ENCODE measurements around the gene TRIM61. TPM values are rescaled to one million over a fixed set of nuclear protein-coding genes. Genes with fewer than 3 reads are reported as not detected.
"Not testable (repeated sequence)": the region's sequence is repeated elsewhere in the genome, so short reads cannot be mapped to it uniquely, and the experiment has no call there.

TRIM61 gene
- total RNA-seq, 1 donor from 2014 or later: not detected

DNA sequence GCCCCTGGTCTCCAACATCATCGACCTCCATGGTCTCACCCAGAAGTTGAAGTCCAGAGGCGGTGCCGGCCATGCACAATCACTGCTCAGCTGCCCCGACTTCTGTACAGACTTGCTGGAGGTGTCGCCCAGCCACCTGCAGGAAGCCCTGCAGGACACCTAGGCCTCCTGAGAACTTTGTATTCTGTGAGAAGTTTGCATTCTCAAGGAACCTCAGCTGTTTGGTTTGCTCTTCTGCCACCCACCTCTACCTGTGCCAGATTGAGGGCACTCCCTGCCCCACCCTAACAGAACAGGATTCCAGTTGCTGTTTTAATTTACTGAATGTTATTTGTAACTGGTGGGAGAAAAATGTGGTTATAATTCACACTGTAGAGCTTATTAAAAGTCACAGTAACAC, 46.8 kb downstream of the TRIM61 start:
- Mint-ChIP-seq H3K4me3 (no peak overlapping the region), H3K27ac (no peak overlapping the region), H3K4me1 (no peaks in the 10 kb centered on the region), H3K9me3 (no peaks in the 10 kb centered on the region), H3K27me3 (ENCODE audit: insufficient read depth, low read depth) (peaks cover 5% of the 10 kb centered on the region), H3K36me3 (no peaks in the 10 kb centered on the region)
- Histone ChIP-seq H3F3A (ENCODE audit: low read depth) (no peaks in the 10 kb centered on the region), H3K4me3 (no peak overlapping the region), H3K9me3 (ENCODE audit: low read depth) (no peaks in the 10 kb centered on the region), H2AFZ (replicated peaks) (no peak overlapping the region), H3K36me3 (no peaks in the 10 kb centered on the region), H3K9ac (no peak overlapping the region), H3K79me2 (ENCODE audit: low read depth) (no peaks in the 10 kb centered on the region), H3K27me3 (no peaks in the 10 kb centered on the region), H3K27ac (no peak overlapping the region), H3K4me2 (no peak overlapping the region), H4K20me1 (ENCODE audit: low read depth) (no peaks in the 10 kb centered on the region), H3K4me1 (no peaks in the 10 kb centered on the region)
- TF ChIP-seq EZH2 (IDR thresholded peaks at IDR 0.05): no peak
- TF ChIP-seq EZH2phosphoT487 (IDR thresholded peaks at IDR 0.05): no peak
- no peak for DNase-seq (ENCODE audit: low spot score)

DNA sequence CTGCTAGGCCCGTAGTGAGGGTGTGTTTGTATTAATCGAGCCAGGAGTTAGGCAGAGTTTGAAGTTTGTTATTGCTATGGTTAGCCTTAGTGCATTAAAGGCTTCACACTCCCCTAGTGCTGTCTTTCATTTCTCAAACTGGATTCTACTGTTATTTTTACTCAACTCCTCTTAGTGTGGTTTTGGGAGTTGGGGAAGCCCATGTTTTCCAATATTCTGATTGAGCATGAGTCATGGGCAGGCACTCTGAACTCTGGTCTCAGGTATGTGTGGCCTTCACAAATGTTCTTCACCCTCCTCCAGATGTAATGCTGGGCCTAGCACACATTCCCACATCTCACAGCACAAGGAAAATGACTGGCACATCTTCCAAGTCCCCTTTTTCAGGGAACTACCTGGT, 50.4 kb downstream of the TRIM61 start:
- not testable (repeated sequence) for H3F3A ChIP-seq (ENCODE audit: low read depth); H3K4me3 ChIP-seq; H3K36me3 Mint-ChIP-seq; H3K9me3 Mint-ChIP-seq; H3K27me3 ChIP-seq; H3K4me3 Mint-ChIP-seq; H2AFZ ChIP-seq (replicated peaks); H3K27ac ChIP-seq; H3K4me2 ChIP-seq; H3K4me1 ChIP-seq; H3K79me2 ChIP-seq (ENCODE audit: low read depth); DNase-seq (ENCODE audit: low spot score); H3K4me1 Mint-ChIP-seq; H3K36me3 ChIP-seq; H3K27ac Mint-ChIP-seq; H3K9me3 ChIP-seq (ENCODE audit: low read depth); H3K9ac ChIP-seq; H3K27me3 Mint-ChIP-seq (ENCODE audit: insufficient read depth, low read depth); H4K20me1 ChIP-seq (ENCODE audit: low read depth)

DNA sequence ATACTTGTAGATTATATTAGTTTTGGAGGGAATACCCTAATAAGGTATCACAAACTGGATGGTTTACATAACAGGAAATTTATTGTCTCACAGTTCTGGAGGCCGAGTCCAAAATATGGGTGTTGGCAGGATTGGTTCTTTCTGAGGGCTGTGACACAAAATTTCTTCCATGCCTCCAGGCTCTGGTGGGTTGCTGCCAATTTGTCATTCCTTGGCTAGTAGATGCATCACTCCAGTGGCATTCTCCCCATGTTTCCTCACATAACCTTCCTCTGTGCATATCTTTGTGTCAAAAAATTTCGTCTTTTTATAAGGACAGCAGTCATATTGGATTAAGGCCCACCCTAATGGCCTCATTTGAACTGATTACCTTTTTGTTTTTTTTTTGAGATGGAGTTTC, 51.2 kb downstream of the TRIM61 start:
- Mint-ChIP-seq H3K4me3 (no peak overlapping the region), H3K9me3 (no peaks in the 10 kb centered on the region), H3K27ac (no peak overlapping the region), H3K36me3 (no peaks in the 10 kb centered on the region), H3K27me3 (ENCODE audit: insufficient read depth, low read depth) (peaks cover 2% of the 10 kb centered on the region), H3K4me1 (no peaks in the 10 kb centered on the region)
- DNase-seq (ENCODE audit: low spot score): no peak
- Histone ChIP-seq H2AFZ (replicated peaks) (no peak overlapping the region), H3K9me3 (ENCODE audit: low read depth) (no peaks in the 10 kb centered on the region), H3K4me3 (no peak overlapping the region), H3K27ac (no peak overlapping the region), H3K4me2 (no peak overlapping the region), H3K4me1 (no peaks in the 10 kb centered on the region), H3K27me3 (no peaks in the 10 kb centered on the region), H3K9ac (no peak overlapping the region), H3K36me3 (no peaks in the 10 kb centered on the region), H4K20me1 (ENCODE audit: low read depth) (no peaks in the 10 kb centered on the region), H3K79me2 (ENCODE audit: low read depth) (no peaks in the 10 kb centered on the region), H3F3A (ENCODE audit: low read depth) (no peaks in the 10 kb centered on the region)
- no peak for TF ChIP-seq EZH2 (IDR thresholded peaks at IDR 0.05)

DNA sequence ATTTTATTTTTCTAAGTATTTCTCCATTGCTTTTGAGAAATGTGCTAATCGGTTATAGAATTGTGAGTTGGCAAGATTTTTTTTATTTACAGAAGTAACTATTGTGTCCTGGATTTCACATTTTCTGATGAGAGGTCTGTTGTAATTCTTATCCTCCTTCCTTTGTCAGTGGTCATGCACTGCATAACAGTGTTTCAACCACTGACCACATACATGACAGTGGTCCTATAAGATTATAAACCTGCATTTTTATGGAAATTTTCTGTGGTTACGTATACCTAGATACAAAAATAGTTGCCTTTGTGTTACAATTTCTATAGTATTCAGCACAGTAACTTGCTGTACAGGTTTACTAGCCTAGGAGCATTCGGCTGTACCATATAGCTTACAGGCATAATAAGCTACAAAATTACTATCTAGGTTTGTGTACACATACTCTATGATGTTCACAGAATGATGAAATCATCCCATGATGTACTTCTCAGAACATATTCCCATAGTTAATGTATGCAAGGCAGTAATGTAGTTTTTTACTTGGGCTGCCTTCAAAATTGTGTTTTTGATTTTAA, 52.7 kb downstream of the TRIM61 start:
- DNase-seq (ENCODE audit: low spot score): no peak
- no peaks in the 10 kb centered on the region for H3K36me3 ChIP-seq
- no peak overlapping the region for H2AFZ ChIP-seq (replicated peaks)
- H3K4me2 ChIP-seq: no peak overlapping the region
- no peaks in the 10 kb centered on the region for H3F3A ChIP-seq (ENCODE audit: low read depth)
- no peak overlapping the region for H3K27ac ChIP-seq
- H3K27me3 ChIP-seq: no peaks in the 10 kb centered on the region
- H3K4me1 ChIP-seq: no peaks in the 10 kb centered on the region
- H3K9ac ChIP-seq: no peak overlapping the region
- Mint-ChIP-seq H3K36me3 (no peaks in the 10 kb centered on the region), H3K4me1 (no peaks in the 10 kb centered on the region), H3K9me3 (peaks cover 3% of the 10 kb centered on the region), H3K4me3 (no peak overlapping the region), H3K27me3 (ENCODE audit: insufficient read depth, low read depth) (no peaks in the 10 kb centered on the region), H3K27ac (no peak overlapping the region)
- H3K9me3 ChIP-seq (ENCODE audit: low read depth): no peaks in the 10 kb centered on the region
- H3K4me3 ChIP-seq: no peak overlapping the region
- no peaks in the 10 kb centered on the region for H4K20me1 ChIP-seq (ENCODE audit: low read depth)
- TF ChIP-seq EZH2phosphoT487 (IDR thresholded peaks at IDR 0.05): no peak
- TF ChIP-seq EZH2 (IDR thresholded peaks at IDR 0.05): no peak
- TF ChIP-seq, protein P1, sequence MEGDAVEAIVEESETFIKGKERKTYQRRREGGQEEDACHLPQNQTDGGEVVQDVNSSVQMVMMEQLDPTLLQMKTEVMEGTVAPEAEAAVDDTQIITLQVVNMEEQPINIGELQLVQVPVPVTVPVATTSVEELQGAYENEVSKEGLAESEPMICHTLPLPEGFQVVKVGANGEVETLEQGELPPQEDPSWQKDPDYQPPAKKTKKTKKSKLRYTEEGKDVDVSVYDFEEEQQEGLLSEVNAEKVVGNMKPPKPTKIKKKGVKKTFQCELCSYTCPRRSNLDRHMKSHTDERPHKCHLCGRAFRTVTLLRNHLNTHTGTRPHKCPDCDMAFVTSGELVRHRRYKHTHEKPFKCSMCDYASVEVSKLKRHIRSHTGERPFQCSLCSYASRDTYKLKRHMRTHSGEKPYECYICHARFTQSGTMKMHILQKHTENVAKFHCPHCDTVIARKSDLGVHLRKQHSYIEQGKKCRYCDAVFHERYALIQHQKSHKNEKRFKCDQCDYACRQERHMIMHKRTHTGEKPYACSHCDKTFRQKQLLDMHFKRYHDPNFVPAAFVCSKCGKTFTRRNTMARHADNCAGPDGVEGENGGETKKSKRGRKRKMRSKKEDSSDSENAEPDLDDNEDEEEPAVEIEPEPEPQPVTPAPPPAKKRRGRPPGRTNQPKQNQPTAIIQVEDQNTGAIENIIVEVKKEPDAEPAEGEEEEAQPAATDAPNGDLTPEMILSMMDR (IDR thresholded peaks at IDR 0.05): no peak
- no peaks in the 10 kb centered on the region for H3K79me2 ChIP-seq (ENCODE audit: low read depth)

DNA sequence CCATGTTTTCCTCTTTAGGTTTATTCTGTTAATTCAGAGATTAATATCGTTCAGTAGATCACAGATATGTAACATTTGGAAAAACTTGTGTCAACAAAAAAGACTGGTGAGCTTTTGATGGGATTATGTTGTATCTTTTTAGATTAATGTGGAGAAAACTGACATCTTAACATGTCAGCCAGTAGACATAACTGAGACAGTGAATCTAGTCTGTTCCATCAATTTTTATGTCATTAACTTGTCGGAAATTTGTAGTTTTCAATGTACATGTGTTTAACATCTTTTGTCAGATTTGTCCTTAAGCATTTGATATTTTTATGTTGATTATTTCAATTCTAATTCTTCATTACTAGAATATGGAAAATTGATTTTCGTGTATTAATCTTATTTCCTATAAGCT, 58.5 kb downstream of the TRIM61 start:
- no peak overlapping the region for H3K4me3 Mint-ChIP-seq
- H3K27me3 ChIP-seq: no peaks in the 10 kb centered on the region
- H3K36me3 ChIP-seq: no peaks in the 10 kb centered on the region
- no peaks in the 10 kb centered on the region for H3K9me3 ChIP-seq (ENCODE audit: low read depth)
- H3K4me2 ChIP-seq: no peak overlapping the region
- H3K4me1 Mint-ChIP-seq: no peaks in the 10 kb centered on the region
- no peak overlapping the region for H3K4me3 ChIP-seq
- H3K27ac ChIP-seq: no peak overlapping the region
- no peak for DNase-seq (ENCODE audit: low spot score)
- no peaks in the 10 kb centered on the region for H3K79me2 ChIP-seq (ENCODE audit: low read depth)
- H3K27me3 Mint-ChIP-seq (ENCODE audit: insufficient read depth, low read depth): no peaks in the 10 kb centered on the region
- H3K27ac Mint-ChIP-seq: no peak overlapping the region
- H3K9me3 Mint-ChIP-seq: peaks cover 3% of the 10 kb centered on the region
- no peak overlapping the region for H3K9ac ChIP-seq
- no peak for TF ChIP-seq EZH2 (IDR thresholded peaks at IDR 0.05)
- TF ChIP-seq, protein P1 (IDR thresholded peaks at IDR 0.05): no peak
- TF ChIP-seq EZH2phosphoT487 (IDR thresholded peaks at IDR 0.05): no peak
- no peaks in the 10 kb centered on the region for H3K4me1 ChIP-seq
- H3F3A ChIP-seq (ENCODE audit: low read depth): no peaks in the 10 kb centered on the region
- H2AFZ ChIP-seq (replicated peaks): no peak overlapping the region
- no peaks in the 10 kb centered on the region for H4K20me1 ChIP-seq (ENCODE audit: low read depth)
- H3K36me3 Mint-ChIP-seq: no peaks in the 10 kb centered on the region
